GM21360 (cell line): Measurements from ENCODE around the gene TREX2.

Source experiments
- ATAC-seq: cut with Tn5 transposase; IDR thresholded peaks from one replicate; pipeline ENCODE4 v1.9.1; 2021; ENCODE audit warnings: mild to moderate bottlenecking, moderate library complexity; ENCODE audit not compliant: unreplicated experiment

Gene TREX2, protein sequence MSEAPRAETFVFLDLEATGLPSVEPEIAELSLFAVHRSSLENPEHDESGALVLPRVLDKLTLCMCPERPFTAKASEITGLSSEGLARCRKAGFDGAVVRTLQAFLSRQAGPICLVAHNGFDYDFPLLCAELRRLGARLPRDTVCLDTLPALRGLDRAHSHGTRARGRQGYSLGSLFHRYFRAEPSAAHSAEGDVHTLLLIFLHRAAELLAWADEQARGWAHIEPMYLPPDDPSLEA

DNA sequence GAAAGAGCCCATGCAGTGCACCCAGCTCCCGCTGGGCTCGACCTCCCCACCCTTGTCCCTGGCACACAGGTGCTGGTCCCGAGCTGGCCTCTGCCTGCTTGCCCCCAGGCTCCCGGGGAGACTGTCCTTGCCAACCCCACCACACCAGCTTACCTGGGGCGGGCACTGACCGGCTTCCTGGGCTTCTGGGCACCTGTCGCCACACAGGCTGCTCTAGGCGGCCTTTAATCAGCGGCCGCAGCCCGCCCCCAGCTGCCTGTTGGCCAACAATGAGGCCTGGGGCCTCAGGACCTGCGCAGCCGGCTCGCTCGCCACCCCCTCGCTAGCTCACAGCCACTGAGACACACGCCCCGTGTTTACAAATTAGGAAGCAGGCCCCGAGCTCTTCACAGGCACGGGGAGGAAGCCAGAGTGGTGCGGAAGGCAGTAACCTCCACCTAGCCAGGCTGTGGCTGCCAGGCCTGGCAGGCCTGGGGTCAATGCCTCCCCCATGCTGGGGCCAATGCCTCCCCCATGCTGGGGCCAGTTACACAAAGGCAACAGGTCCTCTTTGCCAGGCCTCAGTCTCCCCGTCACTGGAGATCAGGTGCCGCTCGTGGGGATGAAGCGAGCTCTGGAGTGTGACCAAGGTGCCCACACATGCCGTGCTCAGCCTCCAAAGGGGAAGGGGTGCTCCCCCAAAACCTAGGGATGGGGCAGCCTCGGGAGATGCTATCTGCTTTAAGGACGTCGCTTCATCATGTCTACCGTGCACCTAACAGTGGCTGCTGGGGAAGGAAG lies at the start of gene TREX2:
Gene TREX2, minus strand, starts transcription at position 201 of the 780 bp plus-strand sequence. CDS start 626 bp downstream, outside the sequence.
- ATAC-seq = no peak

DNA sequence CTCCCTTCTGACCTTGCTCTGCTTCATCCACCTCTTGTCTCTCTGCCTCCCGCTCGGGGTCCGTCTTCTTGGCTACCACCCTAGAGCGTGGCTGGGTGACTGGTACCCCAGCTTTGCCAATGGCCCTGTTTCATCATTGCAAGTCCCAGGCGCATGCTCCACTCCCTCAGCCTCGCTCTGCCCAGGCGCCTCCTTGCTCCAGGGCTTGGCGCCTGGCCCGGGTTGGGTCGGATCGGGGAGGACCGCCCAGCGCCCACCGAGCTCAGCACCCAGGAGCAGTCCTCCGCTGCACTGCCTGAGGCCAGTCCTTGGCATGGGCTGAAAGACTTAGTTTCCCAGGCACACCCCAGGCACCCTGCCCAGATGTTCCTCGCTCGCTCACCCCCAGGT lies 49.5 kb upstream of the TREX2 start:
- no peak for ATAC-seq

DNA sequence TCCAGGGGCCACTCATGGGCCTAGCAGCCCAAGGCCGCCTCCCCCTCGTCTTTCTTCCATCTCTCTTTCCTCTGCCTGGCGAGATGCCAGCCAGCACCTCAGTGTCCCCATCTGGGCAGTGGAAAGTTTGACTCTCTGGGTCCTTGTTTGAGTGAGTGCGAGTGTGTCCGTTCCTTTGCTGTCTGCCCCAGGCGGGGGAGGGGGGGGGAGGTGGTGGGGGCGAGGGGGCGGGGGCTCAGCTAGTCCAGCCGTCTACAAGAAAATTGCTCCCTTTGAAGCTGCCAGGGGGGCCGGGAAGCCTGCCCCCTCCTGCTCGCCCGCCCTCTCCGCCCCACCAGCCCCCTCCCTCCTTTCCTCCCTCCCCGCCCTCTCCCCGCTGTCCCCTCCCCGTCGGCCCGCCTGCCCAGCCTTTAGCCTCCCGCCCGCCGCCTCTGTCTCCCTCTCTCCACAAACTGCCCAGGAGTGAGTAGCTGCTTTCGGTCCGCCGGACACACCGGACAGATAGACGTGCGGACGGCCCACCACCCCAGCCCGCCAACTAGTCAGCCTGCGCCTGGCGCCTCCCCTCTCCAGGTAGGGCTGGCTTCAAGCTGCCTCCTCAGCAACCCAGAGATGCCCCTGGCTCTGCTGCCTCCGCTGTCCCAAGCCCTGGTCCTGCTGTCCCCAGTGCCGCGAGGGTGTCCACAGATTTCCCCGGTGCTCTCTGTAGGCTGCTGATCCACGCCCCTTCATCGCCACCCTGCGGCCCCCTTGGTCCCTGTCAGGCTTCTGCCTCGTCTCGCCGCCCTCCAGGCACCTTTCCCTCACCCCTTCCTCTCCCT lies 48.9 kb upstream of the TREX2 start, which contains the start of gene BGN:
Gene BGN, plus strand, starts transcription at position 440 of the 821 bp plus-strand sequence. CDS start 9,652 bp downstream, outside the sequence.
- ATAC-seq = no peak

DNA sequence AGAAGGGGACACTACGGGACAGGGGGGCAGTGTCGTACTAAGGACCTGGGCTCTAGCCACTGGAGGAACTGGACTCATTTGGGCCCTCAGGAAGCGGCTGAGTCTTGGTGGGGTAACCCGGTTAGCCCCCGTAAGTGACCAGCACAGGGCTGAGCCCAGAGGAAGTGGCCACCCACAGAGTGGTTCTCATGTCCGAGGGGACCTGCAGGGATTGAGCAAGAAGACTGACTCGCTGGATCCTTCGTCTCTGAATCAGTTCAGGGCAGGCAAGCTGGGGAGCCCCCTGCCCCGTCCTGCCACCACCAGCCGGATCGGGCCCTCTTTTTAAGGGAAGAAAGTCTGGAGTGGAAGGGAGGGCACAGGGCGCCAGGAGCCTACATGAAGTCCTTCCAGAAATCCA lies 48.2 kb upstream of the TREX2 start:
- no peak for ATAC-seq

DNA sequence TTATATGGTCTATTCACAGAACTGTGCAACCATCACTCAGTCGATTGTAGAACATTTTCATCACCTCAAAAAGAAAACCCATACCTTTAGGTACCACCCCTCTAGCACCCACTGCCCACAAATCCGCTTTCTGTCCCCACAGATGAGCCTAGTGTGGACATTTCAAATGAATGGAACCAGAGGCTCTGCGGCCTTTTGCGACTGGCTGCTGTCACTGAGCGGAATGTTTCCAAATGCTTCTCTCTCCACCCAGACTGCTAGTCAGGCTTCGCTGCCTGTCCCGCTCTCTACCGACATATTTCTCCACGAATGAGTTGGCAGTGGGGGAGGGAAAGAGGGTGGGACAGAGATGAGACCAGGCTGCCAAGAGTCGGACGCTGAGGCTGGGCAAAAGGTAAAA lies 47.2 kb upstream of the TREX2 start:
- ATAC-seq = no peak

DNA sequence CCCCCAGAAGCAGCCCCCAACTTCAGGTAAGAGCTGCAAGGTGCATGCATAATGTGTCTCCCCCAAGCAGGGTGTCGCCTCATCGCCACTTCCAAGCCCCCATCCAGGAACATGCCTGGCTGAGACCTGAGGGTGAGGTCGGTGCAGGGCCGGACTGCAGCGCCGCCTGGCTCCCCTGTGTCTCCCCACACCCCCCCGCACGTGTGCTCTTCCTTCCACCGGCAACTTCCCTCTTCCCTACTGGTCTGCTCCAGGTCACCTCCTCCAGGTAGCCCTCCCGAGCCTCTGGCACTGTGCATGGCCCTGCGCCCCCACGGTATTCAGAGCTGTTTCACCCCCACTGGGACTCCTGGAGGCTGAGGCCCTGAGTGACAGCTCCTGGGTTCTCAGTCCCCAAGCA lies 46.7 kb upstream of the TREX2 start:
- no peak for ATAC-seq

DNA sequence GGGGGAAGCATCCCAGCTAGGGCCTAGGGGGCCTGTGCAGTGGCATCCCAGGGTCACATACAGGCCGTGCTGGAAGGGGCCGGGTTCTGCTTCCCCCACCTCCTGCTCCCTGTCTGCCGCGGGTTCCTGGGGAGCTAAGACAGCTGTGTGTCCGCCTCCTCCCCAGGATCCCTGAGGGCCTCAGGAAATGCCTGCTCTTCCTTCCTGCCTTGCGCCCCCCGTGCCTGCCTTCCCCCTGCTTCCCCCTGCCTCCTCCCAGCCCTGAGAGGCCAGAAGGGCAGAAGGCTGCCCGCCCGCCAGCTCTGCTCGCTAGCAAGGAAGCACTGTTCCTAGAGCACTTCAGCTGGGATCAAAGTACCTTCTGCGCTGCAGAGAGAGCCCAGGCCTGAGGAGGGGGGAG lies 46.1 kb upstream of the TREX2 start:
- no peak for ATAC-seq

DNA sequence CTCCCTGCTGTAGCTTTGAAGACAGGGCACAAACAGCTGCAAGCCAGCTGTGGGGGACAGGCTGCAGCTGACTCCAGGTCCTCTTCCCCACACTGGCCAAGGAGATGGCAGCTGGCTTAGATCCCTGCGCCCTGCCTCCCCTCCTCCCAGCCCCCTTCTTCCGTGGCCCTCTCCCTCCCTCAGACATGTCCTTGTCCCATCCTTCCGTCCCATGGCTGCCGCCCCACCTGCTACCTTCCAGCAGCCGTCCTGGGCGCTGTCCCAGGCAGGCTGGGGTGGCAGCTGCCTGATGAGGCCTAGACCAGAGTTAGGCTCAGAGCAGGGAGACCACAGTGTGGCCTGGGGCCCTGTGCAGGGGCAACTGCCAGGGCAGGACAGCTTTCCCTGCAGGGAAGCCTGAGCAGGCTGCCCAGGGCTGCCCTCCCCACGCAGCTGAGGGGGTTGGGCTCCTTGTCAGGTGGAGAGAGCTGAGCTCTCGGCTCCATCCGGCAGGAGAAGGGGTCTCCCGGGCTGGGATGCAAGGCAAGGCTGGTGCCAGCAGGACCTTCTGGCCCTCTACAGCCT lies 45.6 kb upstream of the TREX2 start:
- no peak for ATAC-seq

DNA sequence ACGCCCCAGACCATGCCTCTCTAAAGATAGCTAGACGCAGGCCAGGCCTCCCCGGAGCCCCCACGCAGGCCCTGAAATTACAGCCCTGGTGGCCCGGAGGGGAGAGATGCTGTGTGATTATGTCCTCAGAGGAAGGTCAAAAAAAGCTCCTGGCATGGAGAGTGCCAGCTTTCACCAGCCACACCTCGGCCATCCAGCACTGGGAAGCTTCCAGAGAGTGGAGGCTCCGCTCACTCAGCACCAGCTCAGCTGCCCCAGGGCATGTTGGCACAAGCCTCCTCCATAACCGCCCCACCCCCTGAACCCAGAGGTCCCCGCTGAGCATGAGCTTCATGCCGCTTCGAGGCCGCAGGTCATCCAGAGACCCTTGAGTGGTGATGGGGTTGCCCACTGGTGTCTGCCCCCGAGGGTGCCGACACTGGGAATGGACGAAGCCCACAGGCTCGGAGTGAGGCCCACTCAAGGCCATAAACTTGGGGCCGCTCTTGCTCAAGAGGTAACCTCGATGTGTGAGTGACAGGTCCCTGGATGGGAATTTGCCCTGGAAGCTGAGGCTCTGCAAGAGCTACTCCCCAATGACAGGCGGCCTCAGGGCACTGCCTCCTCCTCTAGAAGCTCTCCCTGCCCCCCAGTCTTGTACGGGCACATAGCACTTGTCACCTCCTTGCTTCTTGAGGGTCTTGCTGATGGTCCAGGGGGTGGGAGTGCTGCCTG lies 44.5 kb upstream of the TREX2 start:
- ATAC-seq = no peak

DNA sequence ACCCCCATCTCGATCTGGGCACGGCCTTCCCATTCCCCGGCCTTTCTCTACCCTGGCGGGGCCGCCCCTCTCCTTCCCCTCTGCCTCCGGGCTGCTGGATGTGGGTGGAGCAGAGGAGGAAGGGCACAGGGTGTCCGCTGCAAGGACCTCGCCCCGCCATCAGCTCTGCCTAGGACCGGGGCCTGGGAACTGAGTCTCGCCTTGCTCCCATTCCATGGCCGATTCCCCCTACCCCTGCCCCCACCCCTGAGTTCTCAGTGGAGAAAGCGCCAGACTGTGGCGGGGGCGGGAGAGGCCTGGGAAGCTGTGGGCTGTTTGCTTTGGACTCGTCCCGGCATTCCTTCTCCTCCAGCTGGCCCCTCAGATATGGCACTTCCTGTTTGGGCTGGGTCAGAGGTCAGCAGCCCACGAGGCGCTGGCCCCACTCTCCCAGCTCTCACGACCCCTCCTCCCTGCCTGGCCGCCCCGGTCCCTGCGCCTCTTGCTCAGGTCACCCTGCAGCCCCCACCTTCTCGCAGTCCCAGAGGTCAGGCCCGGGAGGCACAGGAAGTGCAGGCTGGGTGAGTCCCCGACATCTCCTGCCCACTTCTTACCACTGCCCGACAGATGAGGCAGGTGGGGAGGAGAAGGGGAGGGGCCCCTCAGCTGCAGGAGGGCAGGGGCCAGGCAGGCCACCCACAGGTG lies 42.5 kb upstream of the TREX2 start:
- ATAC-seq = no peak

DNA sequence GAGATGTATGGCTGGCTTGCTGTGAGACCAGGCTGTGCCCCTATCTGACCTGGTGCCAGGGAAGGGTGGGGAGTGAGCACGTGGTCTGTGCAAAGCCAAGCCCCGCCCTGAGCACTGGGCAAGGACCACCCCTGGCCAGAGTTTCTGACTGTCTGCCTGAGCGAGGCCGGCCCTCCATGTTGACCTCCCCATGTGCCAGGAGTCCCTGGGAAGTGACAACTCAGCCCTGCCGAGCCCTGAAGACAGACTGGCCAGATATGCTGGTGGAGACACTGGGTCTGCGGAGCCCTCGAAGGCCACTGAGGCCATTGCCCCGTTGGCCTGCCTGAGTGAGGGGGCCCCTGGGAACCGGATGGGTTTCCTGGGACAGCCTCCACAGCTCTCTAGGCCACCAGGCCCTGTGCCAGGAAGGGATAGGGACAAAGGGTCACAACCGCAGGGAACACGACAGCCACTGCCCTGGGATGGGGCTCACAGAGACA lies 41.8 kb upstream of the TREX2 start:
- no peak for ATAC-seq

DNA sequence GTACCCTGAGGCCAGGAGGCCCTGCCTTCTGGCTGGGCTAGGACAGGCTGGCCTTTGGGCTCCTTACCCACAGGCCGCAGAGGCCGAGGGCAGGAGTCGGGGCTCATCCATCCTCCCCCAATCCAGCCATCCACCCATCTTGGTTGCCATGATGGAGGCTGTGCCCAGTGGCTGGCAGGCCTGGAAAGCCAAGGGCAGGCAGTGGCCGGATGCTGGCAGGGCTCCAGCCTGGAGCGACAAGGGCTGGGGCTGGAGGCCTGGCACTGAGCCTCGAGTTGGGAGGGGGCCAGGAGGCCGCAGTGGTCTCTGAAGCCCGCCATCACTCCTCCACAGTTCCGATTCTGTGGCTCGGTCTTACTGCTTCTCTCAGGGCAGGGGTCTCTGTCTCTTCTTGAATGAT lies 40.3 kb upstream of the TREX2 start:
- ATAC-seq = no peak

DNA sequence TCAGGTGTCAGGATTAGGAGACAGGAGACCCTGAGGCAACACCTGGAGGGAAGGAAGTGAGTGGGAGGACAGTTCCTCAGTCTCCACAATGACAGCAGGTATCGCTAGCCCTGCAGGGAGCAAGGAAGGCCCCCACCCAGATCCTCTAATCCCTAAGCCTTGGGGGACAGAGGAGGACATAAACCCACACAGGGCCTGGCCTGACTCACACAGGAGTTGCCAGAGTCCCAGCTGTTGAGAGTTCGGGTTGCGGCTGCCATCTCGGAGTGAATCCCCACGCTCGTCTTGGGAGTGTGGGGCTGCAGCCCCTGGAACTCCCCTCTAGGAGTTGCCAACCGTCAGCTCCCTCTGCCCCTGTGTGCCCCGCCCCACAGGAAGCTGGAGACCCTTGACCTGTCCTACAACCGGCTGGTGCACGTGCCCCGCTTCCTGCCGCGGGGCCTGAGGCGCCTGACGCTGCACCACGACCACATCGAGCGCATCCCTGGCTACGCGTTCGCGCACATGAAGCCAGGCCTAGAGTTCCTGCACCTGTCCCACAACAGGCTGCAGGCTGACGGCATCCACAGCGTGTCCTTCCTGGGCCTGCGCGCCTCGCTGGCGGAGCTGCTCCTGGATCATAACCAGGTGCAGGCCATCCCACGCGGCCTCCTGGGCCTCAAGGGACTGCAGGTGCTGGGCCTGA lies 39.7 kb upstream of the TREX2 start:
- ATAC-seq = no peak

DNA sequence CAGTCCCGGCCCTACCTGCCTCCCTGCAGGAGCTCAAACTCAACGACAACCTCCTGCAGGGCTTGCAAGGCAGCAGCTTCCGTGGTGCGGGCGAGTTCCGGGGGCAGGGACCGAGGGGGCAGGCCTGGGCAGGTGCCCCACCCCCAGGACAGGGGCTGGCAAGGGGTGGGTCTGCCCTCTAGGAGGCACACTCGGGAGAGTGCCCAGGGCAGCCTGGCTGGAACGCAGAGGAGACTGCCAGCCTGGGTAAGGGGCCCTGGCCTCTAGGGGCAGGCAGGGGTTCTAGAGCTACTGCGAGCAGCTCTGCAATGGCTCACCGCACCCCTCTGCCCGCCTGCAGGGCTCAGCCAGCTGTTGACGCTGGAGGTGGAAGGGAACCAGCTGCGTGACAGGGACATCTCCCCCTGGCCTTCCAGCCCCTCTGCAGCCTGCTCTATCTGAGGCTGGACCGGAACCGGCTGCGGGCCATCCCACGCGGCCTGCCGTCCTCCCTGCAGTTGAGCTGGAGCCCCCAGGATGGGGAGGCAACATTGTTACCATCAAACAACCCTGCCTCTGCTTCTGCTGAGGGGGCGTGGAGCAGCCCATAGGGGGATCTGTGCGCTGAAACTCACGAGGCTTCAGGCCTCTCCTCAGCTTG lies 36.6 kb upstream of the TREX2 start:
- no peak for ATAC-seq

DNA sequence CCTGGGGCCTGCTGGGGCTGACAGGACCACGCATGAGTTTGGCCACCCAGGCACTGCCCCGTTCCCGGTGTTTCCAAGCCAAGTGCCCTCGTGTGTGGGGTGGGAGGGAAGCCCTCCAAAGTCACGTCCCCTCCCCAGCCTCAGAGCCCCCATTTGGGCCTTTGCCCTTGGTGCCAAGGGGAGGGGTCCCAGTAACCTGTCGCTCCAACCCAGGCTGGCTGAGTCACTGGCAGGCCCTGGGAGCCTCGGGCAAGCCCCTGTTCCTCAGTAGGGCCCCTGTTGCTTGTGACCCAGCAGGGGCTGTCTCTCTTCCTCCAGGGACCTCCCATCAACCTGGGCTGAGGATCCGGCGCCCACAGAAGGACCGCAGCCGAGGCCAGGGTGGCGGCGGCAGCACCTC lies 35.2 kb upstream of the TREX2 start:
- ATAC-seq = no peak

DNA sequence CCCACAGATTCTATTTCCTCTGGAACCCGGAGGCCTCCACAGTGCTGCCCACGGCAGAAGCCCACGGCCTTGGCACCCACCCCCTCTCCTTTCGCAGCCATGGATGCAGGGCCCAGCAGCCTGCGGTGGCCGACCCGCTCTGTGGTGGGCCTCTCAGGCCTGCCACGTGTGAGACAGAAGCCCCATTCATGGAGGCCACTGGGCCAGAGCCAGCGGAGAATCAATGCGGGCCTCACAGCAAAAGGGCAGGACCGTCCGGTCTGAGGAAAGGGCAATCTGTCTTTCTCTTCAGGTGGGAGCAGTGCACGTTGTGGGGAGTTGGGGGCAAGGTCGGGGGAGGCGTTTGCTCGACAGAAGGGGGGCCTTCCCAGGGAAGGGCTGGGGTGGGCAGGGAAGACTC lies 32.9 kb upstream of the TREX2 start:
- ATAC-seq = no peak

DNA sequence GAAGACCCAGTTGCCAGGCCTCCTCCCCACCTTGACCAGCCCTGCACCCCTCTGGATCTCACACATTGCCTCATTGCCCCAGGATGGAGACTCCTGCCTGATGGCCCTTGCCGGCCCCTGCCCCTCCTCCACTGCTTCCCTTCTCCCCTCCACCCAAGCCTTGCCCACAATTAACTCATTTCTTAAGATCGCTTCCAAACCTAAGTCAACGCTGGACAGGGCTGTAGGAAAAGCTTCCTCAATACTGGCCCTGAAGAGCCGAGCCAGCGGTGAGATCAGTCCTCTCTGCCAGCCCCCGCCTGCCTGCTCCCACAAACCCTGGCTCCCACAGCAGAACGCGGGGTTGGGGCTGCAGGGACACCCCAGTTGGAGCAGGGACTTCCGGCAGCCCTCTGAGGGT lies 32.0 kb upstream of the TREX2 start:
- ATAC-seq = no peak

DNA sequence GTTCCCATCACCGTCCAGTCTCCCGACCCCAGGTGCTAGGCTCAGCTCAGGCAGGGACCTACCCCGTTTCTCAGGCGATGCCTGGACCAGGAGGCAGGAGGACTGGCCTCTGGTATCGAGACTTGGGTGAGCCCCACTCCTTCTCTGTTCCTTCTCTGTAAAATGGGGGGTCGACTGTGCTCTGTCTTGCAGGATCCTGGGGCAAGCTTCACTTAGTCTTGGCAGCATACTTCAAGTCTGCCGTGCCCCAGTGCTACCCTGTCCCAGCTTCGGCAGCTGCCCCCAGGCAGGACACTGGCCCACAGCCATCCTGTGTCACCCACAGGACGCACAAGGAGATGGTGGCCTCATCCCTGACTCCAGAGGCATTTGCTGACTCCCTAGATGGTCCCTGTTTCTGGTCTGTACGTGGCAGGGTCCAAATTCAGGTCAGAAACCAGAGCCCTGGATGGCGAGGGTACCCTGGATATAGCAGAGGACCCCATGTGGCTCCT lies 31.6 kb upstream of the TREX2 start:
- ATAC-seq = no peak
